ENCODE measurements around the gene CLEC7A. TPM values are rescaled to one million over a fixed set of nuclear protein-coding genes. Genes with fewer than 3 reads are reported as not detected.

Gene CLEC7A
- polyA plus RNA-seq, 3 donors, result 1.7 to 2.2 (median 2.1) TPM

DNA sequence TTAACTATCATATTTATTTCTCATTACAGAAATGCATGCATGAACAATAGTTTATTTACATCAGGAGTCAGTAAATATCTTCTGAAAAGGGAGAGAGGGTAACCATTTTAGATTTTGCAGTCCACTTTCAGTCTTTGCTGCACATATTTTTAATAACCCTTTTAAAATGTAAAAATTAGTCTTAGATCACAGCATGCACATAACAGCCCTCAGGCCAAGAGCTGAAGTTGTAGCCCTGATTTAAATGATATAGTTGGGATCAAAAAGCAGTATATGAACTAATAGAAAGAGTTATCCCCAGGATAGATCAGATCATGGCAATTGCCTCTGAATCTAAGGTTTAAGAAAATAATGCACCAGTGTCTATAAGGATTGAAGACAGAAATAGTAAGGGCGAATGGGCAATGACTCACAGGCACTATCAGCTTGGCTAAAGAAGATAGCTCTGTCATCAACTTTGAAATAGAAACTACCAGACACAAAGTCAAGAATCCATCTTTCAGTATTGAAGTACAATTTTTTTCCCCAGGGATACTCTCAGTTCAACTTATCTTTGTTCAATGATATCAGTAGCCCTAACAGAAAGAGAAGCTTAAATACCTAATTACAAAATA lies 13.1 kb upstream of the CLEC7A start:
- DNase-seq (ENCODE audit: low read depth in 3 of 3, low spot score in 2 of 3), result no peak

GRCh38 chr12:10140001-10140400 lies 10.0 kb upstream of the CLEC7A start:
- DNase-seq (ENCODE audit: low read depth in 3 of 3, low spot score in 2 of 3), result peak in 1 of 3 donors; percentile 29

- no peak for DNase-seq (ENCODE audit: low read depth in 3 of 3, low spot score in 2 of 3)
Observed at GRCh38 chr12:10136637-10137205, 6.7 kb upstream of the CLEC7A start.

- no peak for DNase-seq (ENCODE audit: low read depth in 3 of 3, low spot score in 2 of 3)
Observed at GRCh38 chr12:10135126-10135525, 5.1 kb upstream of the CLEC7A start.

DNA sequence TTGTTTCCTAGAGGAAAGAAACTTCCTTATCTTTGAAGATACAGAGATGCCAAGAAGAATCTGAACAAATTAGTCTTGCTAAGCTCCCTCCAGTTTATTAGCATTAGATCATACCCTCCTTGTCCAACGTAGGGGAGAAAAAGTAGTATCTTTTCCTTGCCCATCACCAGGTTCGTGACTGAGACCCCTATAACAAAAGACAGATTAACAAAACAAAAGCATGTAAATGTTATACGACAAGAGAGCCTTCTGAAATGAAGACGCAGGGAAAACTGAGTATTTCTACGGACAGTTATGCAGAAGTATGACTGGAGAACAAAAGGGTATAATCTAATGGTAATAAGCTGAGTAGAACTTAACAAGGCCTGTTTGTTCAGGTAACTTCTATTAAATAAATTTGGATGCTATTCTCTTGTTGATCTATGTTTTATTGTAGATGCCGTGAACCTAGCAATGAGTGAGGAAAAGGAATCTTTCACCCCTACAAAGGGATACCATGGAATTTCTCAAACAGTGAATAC lies 2.9 kb upstream of the CLEC7A start:
- DNase-seq (ENCODE audit: low read depth in 3 of 3, low spot score in 2 of 3), result no peak

DNA sequence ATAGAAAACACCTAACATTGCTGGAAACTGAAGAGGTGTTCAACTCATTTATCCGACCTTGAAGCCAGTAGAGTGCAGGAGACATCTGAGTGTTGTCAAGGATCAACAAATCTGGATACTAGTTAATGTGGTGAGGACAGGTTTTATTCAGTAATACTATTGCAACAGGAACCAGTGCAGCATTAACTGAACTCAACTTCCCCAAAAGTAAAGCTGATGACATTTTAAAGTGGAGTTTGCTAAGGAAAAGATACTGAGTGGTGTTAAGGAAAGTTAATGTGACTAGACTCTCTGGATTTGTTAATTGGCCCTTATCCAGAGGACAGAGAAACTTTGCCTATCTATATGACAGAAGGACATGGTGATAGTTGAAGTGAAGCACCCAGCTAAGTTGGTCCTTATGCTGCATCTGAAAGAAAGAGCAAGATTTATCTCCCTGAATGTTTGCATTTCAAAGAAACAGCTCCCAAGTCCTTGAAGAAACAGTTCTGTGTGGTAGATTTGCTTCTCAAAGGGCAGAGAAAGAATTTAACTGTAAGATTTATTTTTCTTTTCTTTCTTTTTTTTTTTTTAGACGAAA lies 1.2 kb upstream of the CLEC7A start:
- no peak for DNase-seq (ENCODE audit: low read depth in 3 of 3, low spot score in 2 of 3)

DNA sequence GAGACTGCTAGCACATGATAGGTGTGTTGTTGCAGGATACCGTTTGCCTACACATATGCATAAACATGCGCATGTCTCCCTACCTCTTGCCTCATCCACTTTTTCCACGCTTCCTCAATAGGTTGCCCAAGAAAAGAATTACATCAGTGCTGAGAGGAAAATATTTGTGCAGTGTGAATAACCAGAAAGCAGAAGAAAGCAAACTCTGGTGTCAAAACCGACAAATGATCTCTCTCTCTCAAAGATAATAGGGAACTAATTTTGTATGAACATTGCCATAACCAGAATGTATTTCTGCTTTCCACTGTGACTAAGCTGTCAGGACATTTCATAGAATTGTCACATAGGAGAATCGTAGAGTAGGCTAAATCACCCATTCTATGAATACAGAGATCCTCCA lies 1.3 kb downstream of the CLEC7A start:
- no peak for DNase-seq (ENCODE audit: low read depth in 3 of 3, low spot score in 2 of 3)

GRCh38 chr12:10126413-10126812 lies 3.6 kb downstream of the CLEC7A start:
- DNase-seq (ENCODE audit: low read depth in 3 of 3, low spot score in 2 of 3), result no peak

GRCh38 chr12:10122689-10123088 lies 7.3 kb downstream of the CLEC7A start:
- no peak for DNase-seq (ENCODE audit: low read depth in 3 of 3, low spot score in 2 of 3)

GRCh38 chr12:10121278-10121677 lies 8.7 kb downstream of the CLEC7A start:
- no peak for DNase-seq (ENCODE audit: low read depth in 3 of 3, low spot score in 2 of 3)

DNA sequence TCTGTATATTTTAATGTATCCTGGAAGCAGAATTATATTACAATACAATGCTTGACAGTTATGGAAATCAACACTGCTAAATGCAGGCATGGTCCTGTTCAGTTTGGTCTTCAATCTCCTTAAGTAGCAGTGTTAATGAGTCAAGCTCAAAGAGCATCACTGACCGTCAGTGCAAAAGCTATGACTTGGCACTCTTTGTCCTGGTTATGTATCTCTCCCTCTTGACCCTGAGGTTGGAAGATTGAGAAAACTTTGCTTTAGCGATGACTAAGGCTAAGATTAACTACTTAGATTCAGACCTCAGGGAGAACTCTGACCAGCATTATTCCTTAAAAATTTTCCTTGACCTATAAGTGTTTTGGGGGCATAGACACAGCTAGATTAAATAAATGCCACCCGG lies 10.9 kb downstream of the CLEC7A start:
- DNase-seq (ENCODE audit: low read depth in 3 of 3, low spot score in 2 of 3), result no peak

DNA sequence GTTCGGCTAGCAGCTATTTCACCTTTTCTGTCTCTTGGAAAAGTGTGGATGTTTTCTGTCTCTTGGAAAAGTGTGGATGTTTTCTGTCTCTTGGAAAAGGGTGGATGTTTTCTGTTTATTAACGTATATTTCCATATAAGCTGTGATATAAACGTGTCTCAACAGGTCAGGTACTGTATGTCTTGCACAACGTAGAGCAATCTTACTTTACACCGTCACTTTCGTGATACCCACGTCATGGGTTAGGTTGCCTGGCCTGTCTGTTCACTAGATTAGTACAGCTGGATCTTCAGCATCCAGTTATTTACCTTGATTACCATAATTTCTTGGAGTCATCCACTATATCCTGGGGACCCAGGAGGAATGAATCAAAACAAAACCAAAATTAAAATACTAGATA lies 14.1 kb downstream of the CLEC7A start:
- no peak for DNase-seq (ENCODE audit: low read depth in 3 of 3, low spot score in 2 of 3)

DNA sequence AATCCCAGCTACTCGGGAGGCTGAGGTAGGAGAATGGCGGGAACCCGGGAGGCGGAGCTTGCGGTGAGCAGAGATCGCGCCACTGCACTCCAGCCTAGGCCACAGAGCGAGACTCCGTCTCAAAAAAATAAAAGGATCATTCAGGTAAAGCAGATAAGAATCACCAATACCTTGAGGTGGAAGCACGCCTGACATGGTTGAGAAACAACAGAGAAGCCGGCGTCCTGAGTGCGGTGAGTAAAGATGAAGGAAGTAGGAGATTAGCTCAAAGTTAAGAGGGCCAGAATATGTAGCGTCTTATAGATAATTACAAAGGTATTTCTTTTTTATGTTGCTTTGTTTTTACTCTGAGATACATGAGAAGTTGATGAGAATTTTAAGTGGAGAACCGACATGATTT lies 14.7 kb downstream of the CLEC7A start:
- DNase-seq (ENCODE audit: low read depth in 3 of 3, low spot score in 2 of 3), result no peak

- DNase-seq (ENCODE audit: low read depth in 3 of 3, low spot score in 2 of 3), result no peak
Observed at GRCh38 chr12:10113920-10114319, 16.1 kb downstream of the CLEC7A start.

GRCh38 chr12:10113075-10113474 lies 16.9 kb downstream of the CLEC7A start:
- no peak for DNase-seq (ENCODE audit: low read depth in 3 of 3, low spot score in 2 of 3)

DNA sequence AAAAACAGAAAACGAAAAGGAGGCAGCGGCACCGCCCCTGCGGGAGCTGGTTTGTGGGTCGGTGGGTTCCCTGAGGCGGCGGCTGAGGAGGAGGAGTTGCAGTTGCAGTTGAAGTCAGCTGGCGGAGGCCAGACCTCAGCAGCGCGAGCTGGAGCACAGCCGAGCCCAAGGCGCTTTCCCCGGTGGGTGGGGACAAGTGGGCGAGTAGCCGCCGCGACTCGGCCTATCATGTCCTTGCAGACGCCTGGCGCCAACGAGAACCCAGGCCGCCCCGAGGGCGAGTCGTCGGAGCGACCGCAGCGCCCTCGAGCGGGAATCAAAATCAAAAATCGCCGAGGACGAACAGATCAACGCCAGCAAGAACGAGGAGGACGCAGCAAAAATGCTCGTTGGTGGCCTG lies 18.5 kb downstream of the CLEC7A start:
- DNase-seq (ENCODE audit: low read depth in 3 of 3, low spot score in 2 of 3), result no peak

DNA sequence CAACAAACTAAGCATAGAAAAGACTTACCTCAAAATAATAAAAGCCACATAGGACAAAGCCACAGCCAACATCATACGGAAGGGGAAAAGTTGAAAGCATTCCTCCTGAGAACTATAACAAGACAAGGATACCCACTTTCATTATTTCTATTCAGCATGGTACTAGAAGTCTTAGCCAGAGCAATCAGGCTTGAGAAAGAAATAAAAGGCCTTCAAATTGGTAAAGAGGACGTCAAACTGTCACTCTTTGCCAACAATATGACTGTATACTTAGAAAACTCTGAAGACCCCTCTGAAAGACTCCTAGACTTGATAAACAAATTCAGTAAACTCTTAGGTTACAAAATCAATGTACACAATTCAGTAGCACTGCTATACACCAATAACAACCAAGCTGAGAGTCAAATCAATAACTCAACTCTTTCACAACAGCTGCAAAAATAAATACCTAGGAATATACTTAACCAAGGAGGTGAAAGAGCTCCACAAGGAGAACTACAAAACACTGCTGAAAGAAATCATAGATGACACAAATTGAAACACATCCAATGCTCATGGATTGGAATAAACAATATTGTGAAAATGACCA lies 19.6 kb downstream of the CLEC7A start:
- DNase-seq (ENCODE audit: low read depth in 3 of 3, low spot score in 2 of 3), result no peak

GRCh38 chr12:10102322-10102721 lies 27.7 kb downstream of the CLEC7A start:
- no peak for DNase-seq (ENCODE audit: low read depth in 3 of 3, low spot score in 2 of 3)

DNA sequence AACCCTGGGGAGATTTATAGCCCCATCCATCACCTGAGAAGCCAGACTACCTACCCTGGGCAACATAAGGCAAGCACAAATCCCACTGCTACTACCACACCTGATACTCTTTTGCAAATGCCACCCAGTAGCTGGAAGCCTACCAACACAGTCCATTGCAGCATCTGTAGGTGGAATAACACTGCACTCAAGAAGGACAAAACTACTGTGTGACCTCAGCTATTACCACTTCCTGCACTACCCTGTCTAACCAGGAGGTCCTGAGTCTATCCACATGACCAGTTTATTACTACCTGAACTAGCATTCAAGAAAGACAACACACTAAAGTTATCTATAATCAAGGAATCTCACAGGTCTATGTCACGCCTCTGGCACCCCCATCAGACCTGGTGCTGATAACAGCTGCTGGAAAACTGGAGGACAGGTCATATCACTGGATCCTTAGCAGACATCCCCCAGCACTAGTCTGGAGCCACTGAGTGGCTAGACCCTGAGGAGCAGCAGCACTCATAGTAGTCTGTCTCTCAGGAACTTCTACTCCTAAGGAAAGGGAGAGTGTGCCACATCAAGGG lies 28.3 kb downstream of the CLEC7A start:
- DNase-seq (ENCODE audit: low read depth in 3 of 3, low spot score in 2 of 3), result no peak

- DNase-seq (ENCODE audit: low read depth in 3 of 3, low spot score in 2 of 3), result no peak
Observed at GRCh38 chr12:10101042-10101579, 28.9 kb downstream of the CLEC7A start.

DNA sequence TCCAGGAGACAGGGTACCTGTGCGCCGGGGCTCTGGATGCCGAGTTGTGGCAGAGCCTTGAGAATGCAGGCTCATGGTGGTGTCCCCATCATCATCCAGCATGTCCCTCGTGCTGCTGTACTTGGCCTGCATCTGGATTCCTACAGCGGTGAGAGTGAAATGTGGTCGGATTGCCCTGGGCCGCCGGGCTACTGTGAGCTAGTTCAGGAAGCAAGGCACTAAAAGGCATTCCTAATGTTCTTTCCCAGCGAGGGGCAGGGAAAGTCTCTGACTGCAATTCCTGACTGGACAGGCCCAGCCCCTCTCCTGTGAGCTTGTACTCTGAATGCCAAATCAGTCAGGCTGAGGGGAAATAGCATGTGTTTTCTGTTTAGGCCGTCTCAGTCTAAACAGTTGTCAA lies 31.2 kb downstream of the CLEC7A start, which contains the start of gene CLEC1A:
TSS of gene CLEC1A (minus strand) at position 195 of the 400 bp plus-strand sequence. CDS start at position 132, 63 bp downstream.
- DNase-seq (ENCODE audit: low read depth in 3 of 3, low spot score in 2 of 3), result no peak

Data from right renal cortex interstitium (tissue), 3 donors.